OCI-LY1 (cell line): ENCODE results near the gene ABHD17B.

Source experiments
- H2AFZ ChIP-seq: fragments of 200-600 bp; sonication (generic), shearing (Covaris generic); 2 replicates; pipeline ENCODE4 v1.6.0; 2014; ENCODE audit warnings: antibody characterized with exemption, mild to moderate bottlenecking, low read length
- H3F3A ChIP-seq: fragments of 200-600 bp; sonication (generic), shearing (Covaris generic); 2 replicates; pipeline ENCODE4 v1.6.0; 2014; ENCODE audit warnings: mild to moderate bottlenecking, antibody characterized with exemption, low read length, moderate library complexity; ENCODE audit not compliant: insufficient read depth
- H3K27ac ChIP-seq: fragments of 200-600 bp; sonication (generic); 2 replicates; pipeline ENCODE4 v1.5.1; 2014; ENCODE audit warnings: low read length, mixed run types, mild to moderate bottlenecking, low read depth; ENCODE audit not compliant: poor library complexity, severe bottlenecking
- H3K27me3 ChIP-seq: fragments of 200-600 bp; sonication (generic); 2 replicates; pipeline ENCODE4 v1.6.0; 2014; ENCODE audit warnings: antibody characterized with exemption, mild to moderate bottlenecking, low read length, moderate library complexity; ENCODE audit not compliant: insufficient read depth
- H3K36me3 ChIP-seq: fragments of 200-600 bp; sonication (generic); 2 replicates; pipeline ENCODE4 v1.6.1; 2014; ENCODE audit warnings: mild to moderate bottlenecking, antibody characterized with exemption, low read length, moderate library complexity, mixed read lengths; ENCODE audit not compliant: insufficient read depth
- H3K4me1 ChIP-seq: fragments of 200-600 bp; sonication (generic); 2 replicates; pipeline ENCODE4 v1.5.1; 2014; ENCODE audit warnings: mild to moderate bottlenecking, low read length, moderate library complexity; ENCODE audit not compliant: insufficient read depth, severe bottlenecking
- H3K4me2 ChIP-seq: fragments of 200-600 bp; sonication (generic), shearing (Covaris generic); 2 replicates; pipeline ENCODE4 v1.6.1; 2014; ENCODE audit warnings: low read length
- H3K4me3 ChIP-seq: fragments of 200-600 bp; sonication (generic); 2 replicates; pipeline ENCODE4 v1.5.1; 2014; ENCODE audit warnings: low read length, low read depth, mild to moderate bottlenecking, mixed read lengths; ENCODE audit not compliant: poor library complexity, severe bottlenecking
- H3K79me2 ChIP-seq: fragments of 200-600 bp; shearing (Covaris generic); 2 replicates; pipeline ENCODE4 v1.6.1; 2016; ENCODE audit warnings: mixed run types, low read length, mixed read lengths; ENCODE audit not compliant: insufficient read depth
- H3K9ac ChIP-seq: fragments of 200-600 bp; sonication (generic), shearing (Covaris generic); 2 replicates; pipeline ENCODE4 v1.6.1; 2014; ENCODE audit warnings: mild to moderate bottlenecking, low read length, mixed read lengths
- H3K9me2 ChIP-seq: fragments of 200-600 bp; sonication (generic), shearing (Covaris generic); 2 replicates; pipeline ENCODE4 v1.6.1; 2014; ENCODE audit warnings: low read depth, mild to moderate bottlenecking, low read length, mixed read lengths
- H3K9me3 ChIP-seq: fragments of 200-600 bp; shearing (Covaris generic); 2 replicates; pipeline ENCODE4 v1.6.1; 2014; ENCODE audit warnings: low read length, mixed read lengths
- H4K20me1 ChIP-seq: fragments of 200-600 bp; sonication (generic), shearing (Covaris generic); 2 replicates; pipeline ENCODE4 v1.6.0; 2016; ENCODE audit warnings: mild to moderate bottlenecking, low read length; ENCODE audit not compliant: insufficient read depth
- EZH2 ChIP-seq: fragments of 200-600 bp; sonication (generic), shearing (Covaris generic); IDR thresholded peaks from 2 replicates; pipeline ENCODE4 v1.8.0; 2017; ENCODE audit warnings: borderline replicate concordance, mixed run types, mild to moderate bottlenecking, antibody characterized with exemption, low read length, moderate library complexity, mixed read lengths
- TF ChIP-seq, protein P1 (sequence below): fragments of 200-600 bp; sonication (generic), shearing (Covaris generic); IDR thresholded peaks from 2 replicates; pipeline ENCODE4 v1.5.1; 2017; ENCODE audit warnings: mild to moderate bottlenecking, antibody characterized with exemption, low read length, moderate library complexity, mixed read lengths

Gene ABHD17B

DNA sequence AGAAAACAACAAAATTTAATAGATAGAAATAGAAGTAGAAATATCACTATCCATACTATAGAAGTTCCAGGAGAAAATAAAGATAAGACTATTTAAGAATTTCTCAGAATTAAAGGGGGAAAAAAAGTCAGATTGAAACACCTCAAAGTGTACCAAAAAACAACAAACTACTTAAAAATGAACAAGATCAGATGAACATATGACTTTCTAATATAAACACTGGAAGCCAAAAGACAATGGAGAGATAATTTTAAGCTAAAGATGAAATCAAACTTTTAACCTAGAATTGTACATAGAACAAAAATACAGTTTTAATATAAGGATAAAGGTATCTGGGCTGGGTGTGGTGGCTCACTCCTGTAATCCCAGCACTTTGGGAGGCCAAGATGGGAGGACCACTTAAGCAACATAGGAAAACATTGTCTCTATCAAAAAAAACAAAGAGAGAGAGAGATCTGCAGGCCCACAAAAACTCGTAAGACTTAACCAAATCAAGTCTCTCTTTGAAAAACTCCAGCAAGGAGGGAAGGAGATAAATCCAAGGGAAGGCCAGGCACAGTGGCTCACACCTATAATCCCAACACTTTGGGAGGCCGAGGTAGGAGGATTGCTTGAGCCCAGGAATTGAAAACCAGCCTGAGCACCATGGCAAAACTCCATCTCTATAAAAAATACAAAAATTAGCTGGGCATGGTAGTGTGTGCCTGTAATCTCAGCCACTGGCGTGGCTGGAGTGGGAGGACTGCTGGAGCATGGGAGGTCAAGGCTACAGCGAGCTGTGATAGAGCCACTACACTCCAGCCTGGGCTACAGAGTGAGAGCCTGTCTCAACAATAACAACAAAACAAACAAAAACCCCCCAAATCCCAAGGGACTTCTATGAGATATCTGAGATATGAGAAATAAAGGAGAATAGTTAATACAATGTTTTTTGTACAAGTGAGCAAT, 32.4 kb downstream of the ABHD17B start:
- Histone ChIP-seq H3K27me3 (no peaks in the 10 kb centered on the region), H3K9me3 (peaks cover 28% of the 10 kb centered on the region), H4K20me1 (no peaks in the 10 kb centered on the region), H3K4me3 (no peak overlapping the region), H3K4me2 (no peak overlapping the region), H3K4me1 (no peaks in the 10 kb centered on the region), H3K9me2 (no peaks in the 10 kb centered on the region), H3K9ac (no peak overlapping the region), H3K27ac (no peak overlapping the region), H2AFZ (no peak overlapping the region), H3K36me3 (peaks cover 6% of the 10 kb centered on the region), H3F3A (no peaks in the 10 kb centered on the region), H3K79me2 (peaks cover 59% of the 10 kb centered on the region)
- no peak for TF ChIP-seq EZH2
- TF ChIP-seq, protein P1, sequence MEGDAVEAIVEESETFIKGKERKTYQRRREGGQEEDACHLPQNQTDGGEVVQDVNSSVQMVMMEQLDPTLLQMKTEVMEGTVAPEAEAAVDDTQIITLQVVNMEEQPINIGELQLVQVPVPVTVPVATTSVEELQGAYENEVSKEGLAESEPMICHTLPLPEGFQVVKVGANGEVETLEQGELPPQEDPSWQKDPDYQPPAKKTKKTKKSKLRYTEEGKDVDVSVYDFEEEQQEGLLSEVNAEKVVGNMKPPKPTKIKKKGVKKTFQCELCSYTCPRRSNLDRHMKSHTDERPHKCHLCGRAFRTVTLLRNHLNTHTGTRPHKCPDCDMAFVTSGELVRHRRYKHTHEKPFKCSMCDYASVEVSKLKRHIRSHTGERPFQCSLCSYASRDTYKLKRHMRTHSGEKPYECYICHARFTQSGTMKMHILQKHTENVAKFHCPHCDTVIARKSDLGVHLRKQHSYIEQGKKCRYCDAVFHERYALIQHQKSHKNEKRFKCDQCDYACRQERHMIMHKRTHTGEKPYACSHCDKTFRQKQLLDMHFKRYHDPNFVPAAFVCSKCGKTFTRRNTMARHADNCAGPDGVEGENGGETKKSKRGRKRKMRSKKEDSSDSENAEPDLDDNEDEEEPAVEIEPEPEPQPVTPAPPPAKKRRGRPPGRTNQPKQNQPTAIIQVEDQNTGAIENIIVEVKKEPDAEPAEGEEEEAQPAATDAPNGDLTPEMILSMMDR = no peak

DNA sequence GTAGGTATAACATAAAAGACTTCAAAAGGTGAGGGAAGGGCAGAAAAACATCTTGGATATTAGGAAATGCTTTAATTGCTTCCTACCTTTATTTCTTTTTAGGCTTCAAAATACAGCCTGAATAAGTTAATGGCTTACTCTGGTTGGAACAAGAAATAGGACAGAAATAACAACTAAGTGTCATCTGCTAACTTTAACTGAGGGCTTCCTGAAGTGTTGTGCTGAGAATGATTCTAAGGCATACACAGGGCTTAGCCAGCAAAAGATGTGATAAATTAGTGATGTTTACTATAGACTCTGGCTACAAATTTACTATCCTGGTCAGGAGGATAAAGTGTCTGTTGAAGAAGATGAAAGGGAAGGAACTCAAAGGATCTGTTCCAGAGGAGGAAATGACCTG, 34.2 kb downstream of the ABHD17B start:
- Histone ChIP-seq H3K27me3 (no peaks in the 10 kb centered on the region), H3K79me2 (peaks cover 51% of the 10 kb centered on the region), H3K4me1 (no peaks in the 10 kb centered on the region), H3K4me2 (no peak overlapping the region), H3K9me2 (no peaks in the 10 kb centered on the region), H3K4me3 (no peak overlapping the region), H3F3A (no peaks in the 10 kb centered on the region), H3K36me3 (peaks cover 7% of the 10 kb centered on the region), H3K27ac (no peak overlapping the region), H2AFZ (no peak overlapping the region), H4K20me1 (no peaks in the 10 kb centered on the region), H3K9me3 (peaks cover 27% of the 10 kb centered on the region), H3K9ac (no peak overlapping the region)
- TF ChIP-seq, protein P1 = no peak

DNA sequence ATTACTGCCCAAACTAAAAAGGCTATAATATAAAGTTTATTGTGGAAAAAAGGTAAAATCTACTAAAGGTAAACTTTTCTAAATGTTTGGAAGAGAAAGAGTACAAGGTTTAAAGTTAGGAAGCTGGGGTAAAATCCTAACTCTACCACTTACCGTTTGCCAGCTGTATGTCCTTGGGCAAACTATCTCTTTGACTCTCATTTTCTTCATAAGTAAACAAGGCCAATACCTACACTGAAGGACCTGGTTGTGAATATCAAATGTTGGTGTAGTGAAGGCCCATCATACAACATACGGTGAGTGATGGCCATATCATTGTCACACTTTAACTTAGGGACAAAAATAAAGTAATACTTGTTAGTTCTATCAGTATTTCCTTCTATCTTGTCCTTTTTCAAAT, 34.9 kb downstream of the ABHD17B start:
- TF ChIP-seq, protein P1 = no peak
- no peak for TF ChIP-seq EZH2

More for the DNA sequence above, 34.9 kb downstream of the ABHD17B start:
- Histone ChIP-seq H3K36me3 (peaks cover 10% of the 10 kb centered on the region), H3K9me2 (no peaks in the 10 kb centered on the region), H3K79me2 (peaks cover 47% of the 10 kb centered on the region), H3K4me2 (no peak overlapping the region), H4K20me1 (no peaks in the 10 kb centered on the region), H3K4me3 (no peak overlapping the region), H3K27ac (no peak overlapping the region), H3K9me3 (peaks cover 22% of the 10 kb centered on the region), H3K9ac (no peak overlapping the region), H3F3A (no peaks in the 10 kb centered on the region), H3K4me1 (no peaks in the 10 kb centered on the region), H3K27me3 (no peaks in the 10 kb centered on the region), H2AFZ (no peak overlapping the region)
